Left cardiac atrium (tissue), 4 donors: ENCODE data around the gene ART1. TPM values are rescaled to one million over a fixed set of nuclear protein-coding genes. Genes with fewer than 3 reads are reported as not detected.

Experiments used
- ATAC-seq, 2 donors: fragments of 200-7000 bp; cut with Tn5 transposase; one replicate each; pipeline ENCODE4 v1.9.1; 2020; ENCODE audit warnings: mild to moderate bottlenecking in 2 of 2, moderate library complexity in 2 of 2
- DNase-seq: peaks from one replicate; pipeline ENCODE4 v3.0.0-alpha.2; 2020
- intact Hi-C, 2 donors: fragments of 100-400 bp; cut with DNase I; formaldehyde crosslinking; loops; one replicate each; pipeline versions ENCODE4 v1.14.1 to v1.15.1; 2022 to 2023
- total RNA-seq, 2 donors: library from RNA; stranded (reverse); fragmentation: NEBNext Ultra II Directional; extraction: Animal tissue kit (Norgen Biotek cat#: 25700); gene quantifications; one replicate each; pipeline ENCODE4 v1.2.1, GENCODE V29; 2021
- donor health status: DM: no; HTN: yes; CAD: no.
- donor health status: DM: no; HTN: yes; CAD: no; lungs with severe emphysema.
- donor health status: DM: yes; HTN: yes; CAD: no.
- donor health status: Dilated cardiomyopathy.

Gene ART1
- total RNA-seq, 2 donors from 2014 or later = not detected

GRCh38 chr11:3686751-3687150 is 41.8 kb downstream of the ART1 start:
- intact Hi-C loops = no loop called here
- ATAC-seq (no peak), DNase-seq (no peak)

- DNase-seq = no peak
- ATAC-seq = no peak
- intact Hi-C loops = loop anchor here in 1 of 2 donors (10.0 kb wide), 1 partner anchor 64 kb away; no protein-coding TSS in a partner anchor
These were observed 55.5 kb downstream of the ART1 start for GRCh38 chr11:3700410-3700809.

- intact Hi-C loops = loop anchor here in 1 of 2 donors (10.0 kb wide), 1 partner anchor 64 kb away; no protein-coding TSS in a partner anchor
- DNase-seq (no peak), ATAC-seq (no peak)
These were observed 56.0 kb downstream of the ART1 start for GRCh38 chr11:3700910-3701309.

GRCh38 chr11:3703383-3703782 is 58.5 kb downstream of the ART1 start:
- intact Hi-C loops = loop anchor here in 1 of 2 donors (10.0 kb wide), 1 partner anchor 61 kb away; no protein-coding TSS in a partner anchor
- DNase-seq = no peak
- ATAC-seq = no peak

- DNase-seq (no peak), ATAC-seq (no peak)
- intact Hi-C loops = loop anchor here in 1 of 2 donors (10.0 kb wide), 1 partner anchor 58 kb away; no protein-coding TSS in a partner anchor
These were observed 62.2 kb downstream of the ART1 start for GRCh38 chr11:3707176-3707575.

GRCh38 chr11:3709977-3710376 is 65.0 kb downstream of the ART1 start:
- DNase-seq (no peak), ATAC-seq (no peak)
- intact Hi-C loops = loop anchor here in 1 of 2 donors (10.0 kb wide), 1 partner anchor 55 kb away; no protein-coding TSS in a partner anchor

- ATAC-seq = no peak
- intact Hi-C loops = no loop called here
- DNase-seq = no peak
These were observed 65.7 kb downstream of the ART1 start for GRCh38 chr11:3710485-3711259.

- DNase-seq (no peak), ATAC-seq (no peak)
- intact Hi-C loops = no loop called here
These were observed 67.3 kb downstream of the ART1 start for GRCh38 chr11:3712274-3712673.

Other genes starting within 250 kb of the ART1 start
- gene ART5, start 3.1 kb upstream of the ART1 start, total RNA-seq = 1 to 10 TPM in 1 of 2 donors, under 1 TPM in 1; 0.21 to 1.4 TPM
- under 1 TPM; 0.27 to 0.58 TPM for gene CHRNA10, start 26.3 kb downstream of the ART1 start, total RNA-seq
- 10 to 100 TPM; 38.0 to 59.7 TPM for gene NUP98, start 152.4 kb downstream of the ART1 start, total RNA-seq
- 10 to 100 TPM; 10.9 to 15.3 TPM for gene PGAP2, start 163.4 kb downstream of the ART1 start, total RNA-seq
- 10 to 100 TPM; 31.1 to 33.3 TPM for gene RHOG, start 195.8 kb downstream of the ART1 start, total RNA-seq
- 10 to 100 TPM; 21.4 to 25.8 TPM for gene STIM1, start 210.5 kb downstream of the ART1 start, total RNA-seq